Liver (tissue), 3 donors: ENCODE measurements around the gene FRMD1.

ENCODE experiments used
- ATF3 ChIP-seq: IDR thresholded peaks from 2 replicates; pipeline ENCODE4 v1.6.1; 2016; ENCODE audit warnings: antibody characterized with exemption
- GABPA ChIP-seq, 2 donors: IDR thresholded peaks in 1 of 2; conservative IDR thresholded peaks in 1 of 2; 2 replicates each; pipeline ENCODE4 v1.6.1; 2016; ENCODE audit warnings: antibody characterized with exemption in 2 of 2, mild to moderate bottlenecking in 1 of 2, moderate library complexity in 1 of 2
- HNF4A ChIP-seq, 2 donors: conservative IDR thresholded peaks; 2 replicates each; pipeline ENCODE4 v1.6.1; 2016; ENCODE audit warnings: antibody characterized with exemption in 2 of 2, mild to moderate bottlenecking in 2 of 2
- MAX ChIP-seq: IDR thresholded peaks from 2 replicates; pipeline ENCODE4 v1.6.1; 2016; ENCODE audit warnings: antibody characterized with exemption
- SP1 ChIP-seq: IDR thresholded peaks from 2 replicates; pipeline ENCODE4 v1.6.1; 2018; ENCODE audit warnings: antibody characterized with exemption, mild to moderate bottlenecking
- TAF1 ChIP-seq: conservative IDR thresholded peaks from 2 replicates; pipeline ENCODE4 v1.6.1; 2016; ENCODE audit warnings: antibody characterized with exemption, mild to moderate bottlenecking
- TF ChIP-seq, protein P1 (sequence below): fragments of 150-350 bp; IDR thresholded peaks from 2 replicates; pipeline ENCODE4 v1.5.1; 2017; ENCODE audit warnings: improper control_type of control experiment, low read depth, low read length; ENCODE audit not compliant: missing input control
- TF ChIP-seq, protein P2 (sequence below): IDR thresholded peaks from 2 replicates; pipeline ENCODE4 v1.6.1; 2016; ENCODE audit warnings: antibody characterized with exemption, mild to moderate bottlenecking
- donor health status: healthy.
- donor health status: healthy.

GRCh38 chr6:168030218-168030746, 48.7 kb downstream of the FRMD1 start:
- TF ChIP-seq SP1 (no peak), GABPA (IDR thresholded peaks at IDR 0.05 in 1 of 2, conservative IDR thresholded peaks at IDR 0.05 in 1 of 2) (no peak), TAF1 (no peak), HNF4A (conservative IDR thresholded peaks at IDR 0.05) (no peak), MAX (no peak), ATF3 (no peak)
- TF ChIP-seq, protein P1, sequence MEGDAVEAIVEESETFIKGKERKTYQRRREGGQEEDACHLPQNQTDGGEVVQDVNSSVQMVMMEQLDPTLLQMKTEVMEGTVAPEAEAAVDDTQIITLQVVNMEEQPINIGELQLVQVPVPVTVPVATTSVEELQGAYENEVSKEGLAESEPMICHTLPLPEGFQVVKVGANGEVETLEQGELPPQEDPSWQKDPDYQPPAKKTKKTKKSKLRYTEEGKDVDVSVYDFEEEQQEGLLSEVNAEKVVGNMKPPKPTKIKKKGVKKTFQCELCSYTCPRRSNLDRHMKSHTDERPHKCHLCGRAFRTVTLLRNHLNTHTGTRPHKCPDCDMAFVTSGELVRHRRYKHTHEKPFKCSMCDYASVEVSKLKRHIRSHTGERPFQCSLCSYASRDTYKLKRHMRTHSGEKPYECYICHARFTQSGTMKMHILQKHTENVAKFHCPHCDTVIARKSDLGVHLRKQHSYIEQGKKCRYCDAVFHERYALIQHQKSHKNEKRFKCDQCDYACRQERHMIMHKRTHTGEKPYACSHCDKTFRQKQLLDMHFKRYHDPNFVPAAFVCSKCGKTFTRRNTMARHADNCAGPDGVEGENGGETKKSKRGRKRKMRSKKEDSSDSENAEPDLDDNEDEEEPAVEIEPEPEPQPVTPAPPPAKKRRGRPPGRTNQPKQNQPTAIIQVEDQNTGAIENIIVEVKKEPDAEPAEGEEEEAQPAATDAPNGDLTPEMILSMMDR: no peak
- TF ChIP-seq, protein P2, sequence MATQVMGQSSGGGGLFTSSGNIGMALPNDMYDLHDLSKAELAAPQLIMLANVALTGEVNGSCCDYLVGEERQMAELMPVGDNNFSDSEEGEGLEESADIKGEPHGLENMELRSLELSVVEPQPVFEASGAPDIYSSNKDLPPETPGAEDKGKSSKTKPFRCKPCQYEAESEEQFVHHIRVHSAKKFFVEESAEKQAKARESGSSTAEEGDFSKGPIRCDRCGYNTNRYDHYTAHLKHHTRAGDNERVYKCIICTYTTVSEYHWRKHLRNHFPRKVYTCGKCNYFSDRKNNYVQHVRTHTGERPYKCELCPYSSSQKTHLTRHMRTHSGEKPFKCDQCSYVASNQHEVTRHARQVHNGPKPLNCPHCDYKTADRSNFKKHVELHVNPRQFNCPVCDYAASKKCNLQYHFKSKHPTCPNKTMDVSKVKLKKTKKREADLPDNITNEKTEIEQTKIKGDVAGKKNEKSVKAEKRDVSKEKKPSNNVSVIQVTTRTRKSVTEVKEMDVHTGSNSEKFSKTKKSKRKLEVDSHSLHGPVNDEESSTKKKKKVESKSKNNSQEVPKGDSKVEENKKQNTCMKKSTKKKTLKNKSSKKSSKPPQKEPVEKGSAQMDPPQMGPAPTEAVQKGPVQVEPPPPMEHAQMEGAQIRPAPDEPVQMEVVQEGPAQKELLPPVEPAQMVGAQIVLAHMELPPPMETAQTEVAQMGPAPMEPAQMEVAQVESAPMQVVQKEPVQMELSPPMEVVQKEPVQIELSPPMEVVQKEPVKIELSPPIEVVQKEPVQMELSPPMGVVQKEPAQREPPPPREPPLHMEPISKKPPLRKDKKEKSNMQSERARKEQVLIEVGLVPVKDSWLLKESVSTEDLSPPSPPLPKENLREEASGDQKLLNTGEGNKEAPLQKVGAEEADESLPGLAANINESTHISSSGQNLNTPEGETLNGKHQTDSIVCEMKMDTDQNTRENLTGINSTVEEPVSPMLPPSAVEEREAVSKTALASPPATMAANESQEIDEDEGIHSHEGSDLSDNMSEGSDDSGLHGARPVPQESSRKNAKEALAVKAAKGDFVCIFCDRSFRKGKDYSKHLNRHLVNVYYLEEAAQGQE: no peak
